Vagina (tissue), 2 donors: Measurements from ENCODE around the gene CREB5.
"Not testable (repeated sequence)": the region's sequence is repeated elsewhere in the genome, so short reads cannot be mapped to it uniquely, and the experiment has no call there.

Source experiments
- POLR2A ChIP-seq, 2 donors: fragments of 450-650 bp; IDR thresholded peaks; one replicate each; pipeline ENCODE4 v1.6.1; 2017; ENCODE audit warnings: antibody characterized with exemption in 2 of 2, mild to moderate bottlenecking in 2 of 2, moderate library complexity in 2 of 2
- POLR2AphosphoS5 ChIP-seq, 2 donors: sonication (generic); formaldehyde crosslinking; IDR thresholded peaks; one replicate each; pipeline ENCODE4 v1.9.0; 2017; ENCODE audit warnings: antibody characterized with exemption in 2 of 2, mild to moderate bottlenecking in 2 of 2, low read depth in 1 of 2; ENCODE audit not compliant: insufficient read depth in 1 of 2
- TF ChIP-seq, protein P1 (sequence below), 3 experiments: fragments of 450-650 bp in 2 of 3; fragments of 200-600 bp in 1 of 3; sonication (generic) in 1 of 3; IDR thresholded peaks; one replicate each; pipeline ENCODE4 v1.5.1; 2017 to 2019; ENCODE audit warnings: antibody characterized with exemption in 3 of 3, mild to moderate bottlenecking in 2 of 3, moderate library complexity in 2 of 3

DNA sequence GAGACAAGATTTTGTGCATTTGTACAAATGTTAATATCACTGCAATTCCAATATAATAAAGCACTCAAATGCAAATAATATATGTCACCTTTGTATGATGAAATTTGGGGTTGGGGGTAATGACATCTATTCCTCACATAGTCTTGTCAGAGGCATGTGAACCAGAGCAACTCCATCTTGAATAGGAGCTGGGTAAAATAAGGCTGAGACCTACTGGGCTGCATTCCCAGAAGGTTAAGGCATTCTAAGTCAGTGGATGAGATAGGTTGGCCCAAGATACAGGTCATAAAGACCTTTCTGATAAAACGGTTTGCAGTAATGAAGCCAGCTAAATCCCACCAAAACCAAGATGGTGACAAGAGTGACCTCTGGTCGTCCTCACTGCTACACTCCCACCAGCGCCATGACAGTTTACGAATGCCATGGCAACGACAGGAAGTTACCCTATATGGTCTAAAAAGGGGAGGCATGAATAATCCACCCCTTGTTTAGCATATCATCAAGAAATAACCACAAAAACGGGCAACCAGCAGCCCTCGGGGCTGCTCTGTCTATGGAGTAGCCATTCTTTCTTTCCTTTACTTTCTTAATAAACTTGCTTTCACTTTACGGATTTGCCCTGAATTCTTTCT is 413.6 kb downstream of the CREB5 start:
- TF ChIP-seq POLR2AphosphoS5 (IDR thresholded peaks at IDR 0.05; ENCODE audit: insufficient read depth in 1 of 2, low read depth in 1 of 2); POLR2A (IDR thresholded peaks at IDR 0.05): not testable (repeated sequence)
- TF ChIP-seq, protein P1, sequence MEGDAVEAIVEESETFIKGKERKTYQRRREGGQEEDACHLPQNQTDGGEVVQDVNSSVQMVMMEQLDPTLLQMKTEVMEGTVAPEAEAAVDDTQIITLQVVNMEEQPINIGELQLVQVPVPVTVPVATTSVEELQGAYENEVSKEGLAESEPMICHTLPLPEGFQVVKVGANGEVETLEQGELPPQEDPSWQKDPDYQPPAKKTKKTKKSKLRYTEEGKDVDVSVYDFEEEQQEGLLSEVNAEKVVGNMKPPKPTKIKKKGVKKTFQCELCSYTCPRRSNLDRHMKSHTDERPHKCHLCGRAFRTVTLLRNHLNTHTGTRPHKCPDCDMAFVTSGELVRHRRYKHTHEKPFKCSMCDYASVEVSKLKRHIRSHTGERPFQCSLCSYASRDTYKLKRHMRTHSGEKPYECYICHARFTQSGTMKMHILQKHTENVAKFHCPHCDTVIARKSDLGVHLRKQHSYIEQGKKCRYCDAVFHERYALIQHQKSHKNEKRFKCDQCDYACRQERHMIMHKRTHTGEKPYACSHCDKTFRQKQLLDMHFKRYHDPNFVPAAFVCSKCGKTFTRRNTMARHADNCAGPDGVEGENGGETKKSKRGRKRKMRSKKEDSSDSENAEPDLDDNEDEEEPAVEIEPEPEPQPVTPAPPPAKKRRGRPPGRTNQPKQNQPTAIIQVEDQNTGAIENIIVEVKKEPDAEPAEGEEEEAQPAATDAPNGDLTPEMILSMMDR (IDR thresholded peaks at IDR 0.05), result not testable (repeated sequence)
